GM12874 (cell line): Measurements from ENCODE around the gene RINL.

Source experiments
- CTCF ChIP-seq: IDR thresholded peaks from 2 replicates; pipeline ENCODE4 v1.5.1; 2011; ENCODE audit warnings: low read depth, mild to moderate bottlenecking, control low read depth, low read length, moderate library complexity; ENCODE audit not compliant: insufficient read depth

RINL gene

DNA sequence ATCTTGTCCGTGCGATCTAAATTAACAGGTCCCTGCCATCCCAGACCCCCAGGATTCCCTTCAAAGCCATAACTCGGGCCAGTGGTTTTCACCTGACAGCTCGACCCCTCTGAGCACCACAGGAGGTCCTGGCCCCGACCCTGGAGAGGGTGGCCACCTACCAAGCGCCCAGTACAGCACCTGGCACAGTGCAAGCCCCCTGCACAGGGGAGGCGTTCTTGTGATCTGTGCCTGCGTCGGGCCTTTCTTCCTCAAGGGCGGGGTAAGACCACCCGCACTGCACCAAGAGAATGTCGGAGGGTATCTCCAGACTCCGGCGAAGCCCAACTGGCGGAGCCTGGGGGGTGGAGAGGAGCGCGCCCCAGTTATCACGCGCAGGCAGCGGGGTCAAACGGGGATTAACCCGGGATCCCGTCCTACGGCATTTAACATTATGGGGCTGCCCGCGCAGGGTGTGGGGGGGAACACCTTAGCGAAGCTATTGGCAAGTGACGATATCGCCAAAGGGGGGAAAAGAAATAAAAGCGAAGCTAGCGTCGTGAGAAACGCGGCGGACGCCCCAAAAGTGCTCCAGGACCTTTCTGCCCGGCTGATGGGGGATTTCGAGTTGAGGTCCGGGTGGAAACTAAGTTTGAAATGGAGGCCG is 27.0 kb downstream of the RINL start:
- no peak for TF ChIP-seq CTCF

DNA sequence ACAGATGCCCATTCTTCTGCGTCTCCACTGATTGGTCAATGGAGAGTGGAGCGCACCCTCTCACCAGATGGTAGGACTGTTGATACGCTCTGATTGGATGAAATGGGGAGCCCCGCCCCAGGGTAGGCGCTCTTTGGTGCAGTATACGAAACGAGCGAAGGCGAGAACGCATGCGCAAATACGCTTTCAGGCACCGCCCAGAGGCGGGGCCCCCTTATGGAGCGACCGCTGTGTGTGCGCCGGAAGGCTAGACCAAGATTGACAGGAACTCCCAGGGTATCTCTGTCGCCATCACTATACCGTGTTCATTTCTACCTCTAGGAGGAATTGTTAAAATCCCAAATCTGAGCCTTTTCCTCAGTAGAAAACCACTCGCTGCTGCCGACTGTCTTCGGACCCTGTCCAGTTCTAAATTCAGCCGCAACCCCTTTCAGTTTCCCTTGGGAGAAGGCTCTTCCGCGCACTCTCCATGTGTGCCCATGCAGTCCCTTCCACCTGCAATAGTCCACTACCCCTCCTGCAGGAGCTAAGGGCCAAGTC is 27.6 kb downstream of the RINL start:
- no peak for TF ChIP-seq CTCF

DNA sequence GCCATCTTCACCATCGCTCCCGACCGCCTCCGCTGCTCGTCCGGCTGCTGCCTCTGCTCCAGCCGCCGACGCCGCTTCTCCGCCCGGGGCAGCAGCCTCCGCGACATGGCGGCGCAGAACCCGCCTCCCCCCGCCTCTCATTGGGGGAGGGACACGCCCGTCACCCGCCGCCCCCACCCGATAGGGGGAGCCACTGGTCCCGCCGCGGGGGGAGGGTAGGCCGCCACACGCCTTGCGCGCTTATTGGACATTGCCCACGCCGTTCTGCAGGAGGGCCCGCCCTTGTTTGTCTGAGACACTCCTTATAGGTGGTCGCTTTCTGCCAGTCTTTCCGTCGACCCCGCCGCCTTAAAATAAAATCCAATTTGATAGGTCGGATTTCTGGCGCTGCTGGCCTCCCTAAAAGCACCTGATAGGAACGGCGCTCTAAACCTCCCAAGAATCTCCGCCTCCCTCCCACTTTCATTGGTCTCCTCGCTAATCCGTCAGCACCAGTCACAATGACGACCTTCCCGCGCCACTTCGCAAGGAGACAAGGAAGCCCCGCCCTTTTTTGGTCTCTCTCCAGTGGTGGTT is 28.1 kb downstream of the RINL start, which contains the start of gene HNRNPL:
HNRNPL (minus strand) TSS at position 127 of the 576 bp plus-strand sequence; CDS start at position 107, 20 bp downstream.
- TF ChIP-seq CTCF: peak; percentile 32; the same call in 1 of the 2 replicates

DNA sequence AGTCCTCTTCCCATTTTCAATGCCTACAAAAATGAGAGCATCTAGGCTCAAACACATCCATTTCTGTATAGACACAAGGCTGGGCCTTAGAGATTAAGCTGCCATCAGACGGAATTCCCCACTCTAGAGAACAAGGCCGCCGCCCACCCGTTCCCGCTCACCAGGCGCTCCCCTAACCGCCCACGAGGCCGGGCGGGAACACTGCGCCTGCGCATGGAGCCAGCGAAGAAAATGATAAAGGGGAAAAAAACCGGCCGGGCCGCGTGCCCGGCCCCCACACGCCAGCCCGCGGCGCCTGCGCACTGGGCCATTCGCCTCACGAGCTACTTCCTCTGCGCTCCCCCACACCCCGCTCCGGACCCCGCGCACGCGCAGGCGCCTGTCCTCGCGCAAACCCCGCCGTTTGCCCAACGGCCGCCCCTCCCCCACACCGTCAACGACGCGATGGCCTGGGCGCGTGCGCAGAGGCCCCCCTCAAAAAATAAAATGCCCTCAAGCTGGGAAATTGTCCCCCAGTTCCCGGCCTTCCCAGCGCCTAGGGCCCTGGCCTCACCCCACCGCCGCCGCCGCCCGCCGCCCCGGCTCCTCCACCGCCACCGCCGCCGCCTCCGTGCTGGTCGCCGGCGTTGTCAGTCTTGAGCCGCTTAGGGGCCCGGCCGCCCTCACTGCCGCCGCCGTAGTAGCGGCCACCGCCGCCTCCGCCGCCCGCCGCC is 28.8 kb downstream of the RINL start:
- no peak for TF ChIP-seq CTCF

DNA sequence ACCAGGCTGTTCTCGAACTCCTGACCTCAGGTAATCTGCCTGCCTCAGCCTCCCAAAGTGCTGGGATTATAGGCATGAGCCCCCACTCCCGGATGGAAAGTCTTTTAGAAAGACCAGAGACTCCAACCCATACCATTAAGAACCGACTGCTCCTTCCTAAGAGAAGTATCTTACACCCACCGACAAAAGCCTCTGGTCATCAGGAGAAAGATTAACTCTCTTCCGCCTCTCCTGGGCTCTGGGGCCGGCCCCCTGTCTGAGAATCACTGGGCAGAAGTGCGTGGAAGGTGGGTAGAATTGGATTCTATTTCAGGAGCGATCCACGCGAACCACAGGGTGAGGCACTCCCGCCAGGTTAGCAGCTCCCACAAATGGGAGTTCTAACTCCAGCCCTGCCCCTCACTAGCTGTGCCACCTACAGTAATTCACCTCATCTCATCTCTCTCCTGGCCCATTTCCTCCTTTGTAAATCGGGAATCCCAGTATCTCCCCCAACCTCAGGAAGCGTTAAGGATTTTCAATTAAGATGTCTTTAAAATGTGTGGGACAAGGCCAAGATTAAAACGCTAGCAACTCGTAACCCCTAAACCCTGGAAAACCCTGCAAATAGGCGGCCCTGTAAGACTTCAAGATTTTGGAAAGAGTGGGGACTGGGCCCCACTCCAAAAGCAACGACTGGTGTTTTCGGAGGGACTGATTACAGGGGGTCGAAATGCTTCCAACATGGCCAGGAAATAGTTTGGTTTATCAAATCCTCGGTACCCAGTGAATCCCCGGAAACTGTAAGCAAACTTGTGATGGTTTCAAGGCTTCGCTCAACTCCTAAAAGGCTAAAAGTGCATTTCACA is 29.6 kb downstream of the RINL start:
- TF ChIP-seq CTCF: no peak

DNA sequence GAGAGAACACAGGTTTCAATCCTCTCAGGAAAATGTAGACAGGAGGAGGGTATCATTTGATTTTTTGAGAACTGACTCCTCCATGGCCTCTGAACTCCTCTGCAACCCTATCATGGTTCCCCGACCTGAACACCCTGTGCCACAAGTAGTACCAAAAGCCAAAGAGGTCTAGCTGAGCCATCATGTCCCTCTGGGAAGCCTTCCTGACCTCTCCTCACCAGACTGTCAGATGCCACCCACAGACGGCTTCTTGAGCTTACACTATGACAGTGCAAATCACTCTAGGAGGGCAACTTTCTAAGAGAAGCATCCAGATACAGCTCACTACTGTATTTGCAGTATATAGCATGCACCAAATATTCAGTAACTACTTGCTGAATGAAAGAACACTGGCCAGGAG is 32.0 kb downstream of the RINL start:
- no peak for TF ChIP-seq CTCF
